SJCRH30 (cell line): ENCODE measurements around the gene C19orf73. TPM values are rescaled to one million over a fixed set of nuclear protein-coding genes. Genes with fewer than 3 reads are reported as not detected.
"Not testable (repeated sequence)": the region's sequence is repeated elsewhere in the genome, so short reads cannot be mapped to it uniquely, and the experiment has no call there.

Experiments used
- DNase-seq, 2 experiments: peaks; one replicate each; pipeline ENCODE4 v3.0.0-alpha.2; 2015 to 2020
- H3K27ac ChIP-seq: fragments of 250-450 bp; sonication (Bioruptor Pico); 2 replicates; pipeline ENCODE4 v1.5.1; 2020; ENCODE audit warnings: mild to moderate bottlenecking, moderate library complexity
- H3K27me3 ChIP-seq: fragments of 250-450 bp; sonication (Bioruptor Pico); 2 replicates; pipeline ENCODE4 v1.5.1; 2020; ENCODE audit warnings: mild to moderate bottlenecking, moderate library complexity
- H3K36me3 ChIP-seq: fragments of 250-450 bp; sonication (Bioruptor Pico); 2 replicates; pipeline ENCODE4 v1.5.1; 2020; ENCODE audit warnings: mild to moderate bottlenecking, moderate library complexity
- H3K4me1 ChIP-seq: fragments of 250-450 bp; sonication (Bioruptor Pico); 2 replicates; pipeline ENCODE4 v1.5.1; 2020; ENCODE audit warnings: mild to moderate bottlenecking, moderate library complexity
- H3K4me3 ChIP-seq: fragments of 250-450 bp; sonication (Bioruptor Pico); 2 replicates; pipeline ENCODE4 v1.5.1; 2020; ENCODE audit warnings: mild to moderate bottlenecking, moderate library complexity
- H3K9me3 ChIP-seq: fragments of 250-450 bp; sonication (Bioruptor Pico); replicated peaks from 2 replicates; pipeline ENCODE4 v1.5.1; 2020; ENCODE audit warnings: mild to moderate bottlenecking, moderate library complexity
- total RNA-seq: library from RNA; depleted of rRNA; stranded (reverse); fragments of >200 nt; shearing (Covaris generic); gene quantifications from 2 replicates; pipeline ENCODE4 v1.2.3, GENCODE V29; 2014; rRNA removed

Gene C19orf73
- total RNA-seq, 1 experiment from 2014 or later: 1.7 TPM

DNA sequence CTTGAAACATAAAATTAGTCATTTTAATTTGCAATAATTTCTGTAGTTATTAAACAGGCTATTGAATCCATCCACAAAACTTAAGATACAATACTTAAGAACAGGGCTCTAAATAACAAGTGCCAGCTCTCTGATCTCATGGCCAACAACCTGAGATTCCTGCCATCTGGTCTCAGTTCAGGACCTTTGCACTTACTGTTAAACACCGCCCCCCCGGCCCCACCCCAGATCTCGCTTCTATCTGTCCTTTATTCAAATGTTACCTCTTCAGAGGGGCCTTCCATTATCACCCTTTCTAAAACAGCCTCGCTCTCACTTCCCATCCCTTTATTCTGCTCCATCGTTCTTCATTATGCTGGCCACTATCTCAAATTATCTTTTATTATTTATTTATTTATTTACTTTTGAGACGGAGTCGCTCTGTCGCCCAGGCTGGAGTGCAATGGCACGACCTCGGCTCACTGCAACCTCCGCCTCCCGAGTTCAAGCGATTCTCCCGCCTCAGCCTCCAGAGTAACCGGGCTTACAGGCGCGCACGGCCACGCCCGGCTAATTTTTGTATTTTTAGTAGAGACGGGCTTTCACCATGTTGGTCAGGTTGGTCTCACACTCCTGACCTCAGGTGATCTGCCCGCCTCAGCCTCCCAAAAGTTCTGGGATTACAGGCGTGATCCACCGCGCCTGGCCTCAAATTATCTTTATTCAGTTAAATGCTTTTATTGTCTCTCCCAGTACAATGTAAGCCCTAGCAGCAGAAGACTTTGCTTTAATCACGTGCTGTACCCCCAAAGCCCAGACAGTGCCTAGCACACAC, 34.5 kb downstream of the C19orf73 start:
- Histone ChIP-seq H3K27ac (peak overlapping the region; percentile 92), H3K36me3 (peaks cover 23% of the 10 kb centered on the region)
- DNase-seq: no peak

GRCh38 chr19:49081273-49081672, 37.7 kb downstream of the C19orf73 start:
- H3K27ac ChIP-seq: no peak overlapping the region
- no peaks in the 10 kb centered on the region; the same call in 1 of the 2 replicates for H3K4me1 ChIP-seq
- H3K36me3 ChIP-seq: peaks cover under 1% of the 10 kb centered on the region; the same call in 1 of the 2 replicates
- DNase-seq: no peak
- no peaks in the 10 kb centered on the region for H3K9me3 ChIP-seq
- H3K4me3 ChIP-seq: no peak overlapping the region
- no peaks in the 10 kb centered on the region for H3K27me3 ChIP-seq

More for the DNA sequence above, 34.5 kb downstream of the C19orf73 start:
- peaks cover 5% of the 10 kb centered on the region; the same call in 1 of the 2 replicates for H3K4me1 ChIP-seq
- H3K9me3 ChIP-seq: no peaks in the 10 kb centered on the region
- peak overlapping the region; percentile 94 for H3K4me3 ChIP-seq
- no peaks in the 10 kb centered on the region for H3K27me3 ChIP-seq

DNA sequence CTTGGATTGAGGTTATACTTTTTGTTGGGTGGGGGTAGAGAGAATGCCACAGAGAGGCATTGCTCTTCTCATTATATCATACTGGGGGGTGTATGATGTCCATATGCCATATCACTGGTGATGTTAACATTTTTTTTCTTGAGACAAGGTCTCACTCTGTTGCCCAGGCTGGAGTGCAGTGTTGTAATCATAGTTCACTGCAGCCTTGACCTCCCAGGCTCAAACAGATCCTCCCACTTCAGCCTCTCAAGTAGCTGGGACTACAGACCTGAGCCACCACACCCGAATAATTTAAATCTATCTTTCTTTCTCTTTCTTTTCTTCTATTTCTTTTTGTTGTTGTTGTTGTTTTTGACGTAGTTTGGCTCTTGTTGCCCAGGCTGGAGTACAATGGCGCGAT, 38.6 kb downstream of the C19orf73 start:
- no peak overlapping the region for H3K4me3 ChIP-seq
- H3K4me1 ChIP-seq: no peaks in the 10 kb centered on the region
- H3K36me3 ChIP-seq: no peaks in the 10 kb centered on the region
- no peaks in the 10 kb centered on the region for H3K9me3 ChIP-seq
- no peak overlapping the region for H3K27ac ChIP-seq
- DNase-seq: no peak
- H3K27me3 ChIP-seq: no peaks in the 10 kb centered on the region

DNA sequence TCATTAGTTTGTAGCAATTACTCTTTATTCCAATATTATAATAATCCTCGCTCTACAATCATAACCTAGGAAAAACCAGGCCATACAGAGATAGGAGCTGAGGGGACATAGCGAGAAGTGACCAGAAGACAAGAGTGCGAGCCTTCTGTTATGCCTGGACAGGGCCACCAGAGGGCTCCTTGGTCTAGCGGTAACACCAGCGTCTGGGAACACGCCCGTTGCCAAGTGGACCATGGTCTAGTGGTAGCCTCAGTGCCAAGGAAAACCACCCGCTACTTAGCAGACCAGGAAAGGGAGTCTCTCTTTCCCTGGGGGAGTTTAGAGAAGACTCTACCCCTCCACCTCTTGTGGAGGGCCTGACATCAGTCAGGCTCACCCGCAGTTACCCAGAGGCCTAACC, 44.1 kb downstream of the C19orf73 start:
- DNase-seq: peak; percentile 70 to 71
- not testable (repeated sequence) for H3K27me3 ChIP-seq, H3K27ac ChIP-seq, H3K9me3 ChIP-seq, H3K4me3 ChIP-seq, H3K36me3 ChIP-seq, H3K4me1 ChIP-seq

DNA sequence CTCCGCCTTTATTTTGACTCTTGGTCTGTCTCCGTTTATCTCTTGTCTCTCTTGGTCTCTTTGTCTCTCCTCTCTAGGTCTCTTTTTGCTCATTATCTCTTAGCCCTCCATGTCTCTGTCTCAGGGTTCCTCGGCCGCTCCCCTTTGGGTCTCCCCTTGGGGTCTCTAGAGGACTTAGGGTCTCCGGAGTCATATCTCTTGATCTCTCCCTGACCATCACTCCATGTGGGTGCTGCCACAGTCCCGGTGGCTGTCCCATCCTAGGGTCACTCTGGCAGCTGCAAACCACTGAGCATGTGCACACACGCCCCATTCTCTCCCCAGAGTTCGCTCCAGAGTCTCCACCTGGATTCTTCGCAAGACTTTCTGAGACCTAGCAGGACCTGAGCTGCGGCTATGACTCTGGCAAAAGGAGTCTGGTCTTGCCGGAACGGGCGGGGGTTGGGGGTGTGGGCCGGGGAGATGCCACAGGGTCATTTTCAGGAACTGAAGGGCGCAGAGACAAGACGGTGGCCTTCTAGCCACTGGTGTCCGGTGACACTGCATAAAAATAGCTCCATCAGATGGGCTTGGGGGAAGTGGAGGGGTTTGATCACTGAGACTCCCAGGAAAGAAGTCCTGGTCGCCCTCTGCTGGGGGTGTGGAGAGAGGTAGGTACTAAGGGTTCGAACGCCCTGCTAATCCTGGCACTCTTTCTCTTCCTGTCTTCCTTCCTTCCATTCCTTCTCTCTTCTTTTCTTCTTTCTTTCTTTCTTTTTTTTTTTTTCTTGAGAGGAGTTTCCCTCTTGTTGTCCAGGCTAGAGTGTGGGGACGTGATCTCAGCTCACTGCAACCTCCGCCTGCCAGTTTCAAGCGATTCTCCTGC, 45.2 kb downstream of the C19orf73 start:
- Histone ChIP-seq H3K36me3 (no peaks in the 10 kb centered on the region), H3K9me3 (no peaks in the 10 kb centered on the region), H3K27ac (no peak overlapping the region), H3K4me3 (no peak overlapping the region), H3K4me1 (no peaks in the 10 kb centered on the region), H3K27me3 (no peaks in the 10 kb centered on the region)
- DNase-seq: peak; percentile 73 to 75

DNA sequence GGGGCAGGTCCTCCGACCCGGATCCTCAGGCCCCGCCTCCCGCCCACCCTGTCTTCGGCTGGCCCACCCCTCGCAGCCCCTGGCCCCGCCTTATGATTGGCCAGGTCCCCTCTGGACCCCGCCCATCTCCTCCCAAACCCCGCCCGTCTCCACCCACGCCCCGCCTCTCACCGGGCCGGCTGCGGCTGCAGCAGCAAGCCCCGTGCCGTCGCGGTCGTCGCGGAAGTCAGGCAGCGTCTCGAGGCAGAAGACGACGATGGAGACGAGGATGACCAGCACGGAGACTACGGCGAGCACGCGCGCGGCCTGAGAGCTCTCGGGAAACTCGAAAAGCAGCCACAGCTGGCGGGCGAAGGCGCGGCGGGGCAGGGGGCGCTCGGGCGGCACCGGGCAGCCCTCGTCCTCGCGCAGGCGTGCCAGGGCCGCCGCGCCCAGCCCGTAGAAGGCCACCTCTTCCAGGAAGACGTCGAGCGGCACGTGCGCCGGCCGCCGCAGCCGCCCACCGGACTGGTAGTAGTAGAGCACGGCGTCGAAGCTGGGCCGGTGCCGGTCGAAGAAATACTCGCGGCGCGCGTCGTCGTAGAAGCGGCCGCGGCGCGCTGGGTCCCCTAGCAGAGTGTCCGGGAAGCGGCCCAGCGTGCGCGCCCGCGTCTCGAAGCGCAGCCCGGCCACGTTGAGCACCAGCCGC, 46.9 kb downstream of the C19orf73 start:
- no peaks in the 10 kb centered on the region for H3K9me3 ChIP-seq
- no peak overlapping the region for H3K27ac ChIP-seq
- no peaks in the 10 kb centered on the region for H3K27me3 ChIP-seq
- no peaks in the 10 kb centered on the region for H3K36me3 ChIP-seq
- no peaks in the 10 kb centered on the region for H3K4me1 ChIP-seq
- no peak overlapping the region for H3K4me3 ChIP-seq
- DNase-seq: no peak

- H3K4me3 ChIP-seq: no peak overlapping the region
- H3K9me3 ChIP-seq: no peaks in the 10 kb centered on the region
- no peaks in the 10 kb centered on the region for H3K36me3 ChIP-seq
- no peaks in the 10 kb centered on the region for H3K4me1 ChIP-seq
- peaks cover 7% of the 10 kb centered on the region for H3K27me3 ChIP-seq
- no peak overlapping the region for H3K27ac ChIP-seq
- DNase-seq: no peak
These were observed 48.5 kb downstream of the C19orf73 start for GRCh38 chr19:49070416-49070815.

DNA sequence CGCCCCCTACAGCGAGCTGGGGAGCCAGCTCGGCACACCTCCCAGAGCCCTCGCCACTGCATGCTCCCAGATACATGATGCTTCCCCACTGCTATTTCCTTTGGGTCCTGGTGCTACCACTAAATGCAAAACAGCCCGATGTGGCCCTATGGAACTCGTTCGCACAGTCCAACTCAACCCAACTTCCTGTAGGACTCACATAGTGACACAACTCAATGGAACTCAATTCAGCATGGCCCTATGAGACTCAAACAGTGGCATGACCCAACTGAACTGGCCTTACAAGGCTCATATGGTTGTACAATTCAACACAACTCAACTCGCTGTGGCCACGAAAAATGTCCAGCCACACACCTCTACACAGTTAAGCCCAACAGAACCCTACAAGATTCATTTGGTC, 49.9 kb downstream of the C19orf73 start:
- H3K4me1 ChIP-seq: no peaks in the 10 kb centered on the region
- peaks cover 15% of the 10 kb centered on the region for H3K27me3 ChIP-seq
- no peak for DNase-seq
- H3K4me3 ChIP-seq: no peak overlapping the region
- H3K36me3 ChIP-seq: no peaks in the 10 kb centered on the region
- no peak overlapping the region for H3K27ac ChIP-seq
- H3K9me3 ChIP-seq: no peaks in the 10 kb centered on the region

Other genes with a start within 250 kb of the C19orf73 start
- gene PPP1R15A, start 246.7 kb downstream of the C19orf73 start, total RNA-seq: 11.1 and 12.5 TPM in 2 replicates
- not detected in 2 replicates for gene TULP2, start 220.4 kb downstream of the C19orf73 start, total RNA-seq
- gene NUCB1, start 218.8 kb downstream of the C19orf73 start, total RNA-seq: 91.2 and 97.1 TPM in 2 replicates
- not detected in 2 replicates for gene DHDH, start 185.4 kb downstream of the C19orf73 start, total RNA-seq
- gene BAX, start 164.3 kb downstream of the C19orf73 start, total RNA-seq: 49.1 and 56.9 TPM in 2 replicates
- 1,133 and 1,259 TPM in 2 replicates for gene FTL, start 153.8 kb downstream of the C19orf73 start, total RNA-seq
- gene GYS1, start 125.8 kb downstream of the C19orf73 start, total RNA-seq: 38.9 and 42.8 TPM in 2 replicates
- gene RUVBL2, start 125.3 kb downstream of the C19orf73 start, total RNA-seq: 139 and 152 TPM in 2 replicates
- not detected in 2 replicates for gene LHB, start 102.1 kb downstream of the C19orf73 start, total RNA-seq
- not detected in 2 replicates for gene CGB3, start 94.8 kb downstream of the C19orf73 start, total RNA-seq
- not detected in 2 replicates for gene CGB2, start 87.3 kb downstream of the C19orf73 start, total RNA-seq
- gene CGB1, start 82.2 kb downstream of the C19orf73 start, total RNA-seq: not detected in 2 replicates
- gene CGB5, start 75.3 kb downstream of the C19orf73 start, total RNA-seq: not detected in 2 replicates
- not detected in 2 replicates for gene CGB8, start 70.0 kb downstream of the C19orf73 start, total RNA-seq
- not detected in 2 replicates for gene CGB7, start 61.4 kb downstream of the C19orf73 start, total RNA-seq
- not detected in 2 replicates for gene NTF4, start 54.3 kb downstream of the C19orf73 start, total RNA-seq
- gene KCNA7, start 46.4 kb downstream of the C19orf73 start, total RNA-seq: not detected in 2 replicates
- gene SNRNP70, start 33.7 kb downstream of the C19orf73 start, total RNA-seq: 241 and 253 TPM in 2 replicates
- gene LIN7B, start 4.8 kb downstream of the C19orf73 start, total RNA-seq: 4.1 and 5.0 TPM in 2 replicates
- gene PPFIA3, start 401 bp upstream of the C19orf73 start, total RNA-seq: 20.8 and 27.1 TPM in 2 replicates
- gene HRC, start 36.3 kb upstream of the C19orf73 start, total RNA-seq: 2.1 and 3.2 TPM in 2 replicates
- 1.2 and 1.8 TPM in 2 replicates for gene TRPM4, start 38.6 kb upstream of the C19orf73 start, total RNA-seq
- gene SLC6A16, start 206.0 kb upstream of the C19orf73 start, total RNA-seq: 0.33 and 0.40 TPM in 2 replicates
- not detected in 2 replicates for gene CD37, start 216.3 kb upstream of the C19orf73 start, total RNA-seq
- 72.1 and 72.3 TPM in 2 replicates for gene TEAD2, start 243.3 kb upstream of the C19orf73 start, total RNA-seq
- 0.13 and 0.24 TPM in 2 replicates for gene DKKL1, start 244.7 kb upstream of the C19orf73 start, total RNA-seq